HUDEP-2 (cell line): ENCODE data around the gene PIGQ.
A peak's percentile ranks its signal among the peaks of the same experiment; 100 is the strongest.

Experiments used
- DNase-seq, 76 experiments: peaks; one replicate each; lab custom pipeline; 2025; ENCODE audit not compliant: unreplicated experiment in 76 of 76; lab: John Stamatoyannopoulos, UW

Gene PIGQ

GRCh38 chr16:625117-625976 is 55.6 kb downstream of the PIGQ start:
- no peak for DNase-seq

GRCh38 chr16:625977-626765 is 56.4 kb downstream of the PIGQ start:
- DNase-seq, result no peak

GRCh38 chr16:626787-627453 is 57.2 kb downstream of the PIGQ start:
- peak in 55 of 76 experiments; percentile 8 to 76 (median 51) for DNase-seq

- peak in 13 of 76 experiments; percentile 12 to 49 (median 32) for DNase-seq
These were observed 57.9 kb downstream of the PIGQ start for GRCh38 chr16:627454-628239.

GRCh38 chr16:628321-629061 is 58.7 kb downstream of the PIGQ start:
- no peak for DNase-seq

GRCh38 chr16:629185-629832 is 59.5 kb downstream of the PIGQ start:
- DNase-seq, result no peak

- DNase-seq, result peak in 1 of 76 experiments; percentile 17
These were observed 60.1 kb downstream of the PIGQ start for GRCh38 chr16:629833-630248.

- peak in 1 of 76 experiments; percentile 35 for DNase-seq
These were observed 60.6 kb downstream of the PIGQ start for GRCh38 chr16:630249-630814.

GRCh38 chr16:630815-631405 is 61.1 kb downstream of the PIGQ start, which contains the start of gene WFIKKN1:
Gene WFIKKN1, plus strand, starts transcription at chr16:630985. Its CDS starts 269 bp downstream, at chr16:631254.
- peak in 11 of 76 experiments; percentile 11 to 36 (median 15) for DNase-seq

GRCh38 chr16:631808-632358 is 62.1 kb downstream of the PIGQ start:
- DNase-seq, result no peak

GRCh38 chr16:632486-633335 is 62.9 kb downstream of the PIGQ start:
- DNase-seq, result no peak

- DNase-seq, result no peak
These were observed 63.7 kb downstream of the PIGQ start for GRCh38 chr16:633336-634050.
